Stomach smooth muscle (tissue), 2 donors: ENCODE results near the gene TMEM8B.

Experiments used
- H3K27ac ChIP-seq: one replicate; pipeline ENCODE4 v1.7.0; 2013; ENCODE audit warnings: mild to moderate bottlenecking, low read length, inconsistent platforms
- H3K27me3 ChIP-seq, 2 donors: one replicate each; pipeline ENCODE4 v1.7.0; 2013; ENCODE audit warnings: low read length in 2 of 2; ENCODE audit not compliant: insufficient read depth in 2 of 2, control insufficient read depth in 1 of 2
- H3K36me3 ChIP-seq, 2 donors: one replicate each; pipeline ENCODE4 v1.7.0; 2013; ENCODE audit warnings: low read length in 2 of 2; ENCODE audit not compliant: control insufficient read depth in 2 of 2, insufficient read depth in 2 of 2
- H3K4me1 ChIP-seq: one replicate; pipeline ENCODE4 v1.7.0; 2013; ENCODE audit warnings: low read length; ENCODE audit not compliant: control insufficient read depth, insufficient read depth
- H3K4me3 ChIP-seq, 2 donors: one replicate each; pipeline ENCODE4 v1.7.0; 2013; ENCODE audit warnings: low read length in 2 of 2
- H3K9ac ChIP-seq, 2 donors: one replicate each; pipeline ENCODE4 v1.7.0; 2013; ENCODE audit warnings: low read length in 2 of 2, mild to moderate bottlenecking in 1 of 2
- H3K9me3 ChIP-seq, 2 donors: one replicate each; pipeline ENCODE4 v1.7.0; 2013; ENCODE audit warnings: low read length in 2 of 2; ENCODE audit not compliant: control insufficient read depth in 2 of 2
- donor health status: healthy.
- donor health status: Pancreatic carcinoma.

The TMEM8B gene

DNA sequence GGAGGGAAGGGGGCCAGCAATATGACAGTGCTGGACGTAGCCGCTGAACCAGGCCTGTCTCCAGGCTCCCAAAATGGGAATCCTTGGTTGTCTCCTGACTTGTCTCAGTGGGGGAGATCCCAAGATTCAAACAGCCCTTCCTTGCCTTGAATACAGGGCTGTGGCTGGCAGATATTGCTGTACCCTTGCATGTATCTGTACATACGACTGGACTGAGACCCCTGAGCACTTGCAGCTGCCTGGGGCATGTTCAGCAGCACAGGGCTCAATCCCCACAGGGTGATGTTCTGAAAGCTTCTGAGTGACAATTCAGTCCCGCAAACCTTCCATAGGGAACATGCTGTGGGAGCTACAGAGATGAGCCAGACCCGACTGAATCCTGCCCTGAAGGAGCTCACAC, 27.9 kb downstream of the TMEM8B start:
- H3K27ac ChIP-seq, result no peak overlapping the region
- H3K36me3 ChIP-seq, result peaks cover 13 to 14% of the 10 kb centered on the region in 2 donors
- no peaks in the 10 kb centered on the region for H3K27me3 ChIP-seq
- H3K9me3 ChIP-seq, result no peaks in the 10 kb centered on the region
- H3K4me3 ChIP-seq, result no peak overlapping the region
- peaks cover 4% of the 10 kb centered on the region for H3K4me1 ChIP-seq
- H3K9ac ChIP-seq, result no peak overlapping the region

DNA sequence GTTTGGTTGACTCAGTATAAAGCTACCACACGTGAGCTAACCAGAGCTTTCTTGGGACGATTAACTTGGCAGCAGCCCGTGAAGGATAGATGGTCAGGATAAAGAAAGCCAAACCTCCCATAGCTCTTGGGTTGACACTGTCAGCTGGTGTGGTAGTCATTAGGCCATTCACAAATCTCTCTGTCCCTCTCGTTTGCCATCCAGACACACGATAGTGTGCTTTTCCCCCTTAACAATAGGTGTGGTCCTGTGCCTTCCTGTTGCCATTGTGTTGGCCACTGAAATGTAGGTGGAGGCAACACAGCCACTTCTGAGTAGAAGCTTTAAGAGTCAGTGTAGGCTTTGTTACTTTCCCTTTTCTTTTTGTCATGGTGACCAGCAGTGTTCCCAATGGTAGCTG, 29.4 kb downstream of the TMEM8B start:
- no peak overlapping the region for H3K27ac ChIP-seq
- peaks cover 0 to 3% of the 10 kb centered on the region in 2 donors for H3K27me3 ChIP-seq
- H3K9me3 ChIP-seq, result no peaks in the 10 kb centered on the region
- no peak overlapping the region for H3K4me3 ChIP-seq
- H3K36me3 ChIP-seq, result peaks cover 5 to 6% of the 10 kb centered on the region in 2 donors
- H3K4me1 ChIP-seq, result peaks cover 4% of the 10 kb centered on the region
- no peak overlapping the region for H3K9ac ChIP-seq

DNA sequence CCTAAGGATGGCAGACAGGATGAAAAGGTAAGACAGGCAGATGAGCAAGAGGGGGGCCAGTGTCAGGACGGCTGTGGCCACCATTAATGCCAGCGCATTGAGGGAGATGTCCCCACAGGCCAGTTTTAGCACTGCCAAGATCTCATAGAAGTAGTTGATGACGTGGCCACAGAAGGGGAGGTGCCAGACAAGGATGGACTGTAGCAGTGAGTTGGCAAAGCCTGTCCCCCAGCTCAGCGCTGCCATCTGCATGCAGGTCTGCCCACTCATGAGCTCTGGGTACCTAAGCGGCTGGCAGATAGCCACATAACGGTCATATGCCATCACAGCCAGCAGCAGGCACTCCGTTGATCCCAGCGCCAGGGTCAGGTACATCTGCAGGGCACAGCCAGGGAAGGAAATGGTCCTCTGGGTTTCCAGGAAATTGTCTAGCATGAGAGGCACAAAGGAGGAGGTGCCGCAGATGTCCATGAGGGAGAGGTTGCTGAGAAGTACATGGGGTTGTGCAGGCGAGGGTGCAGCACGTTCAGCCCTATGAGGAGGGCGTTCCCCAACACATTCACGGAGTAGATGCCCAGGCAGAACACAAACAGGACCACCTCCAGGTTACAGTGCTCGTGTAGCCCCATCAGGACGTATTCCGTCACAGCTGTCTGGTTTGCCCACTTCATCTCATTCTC, 30.4 kb downstream of the TMEM8B start:
- peak overlapping the region; percentile 11 for H3K27ac ChIP-seq
- no peaks in the 10 kb centered on the region for H3K9me3 ChIP-seq
- H3K36me3 ChIP-seq, result peaks cover 0 to 5% of the 10 kb centered on the region in 2 donors
- H3K4me3 ChIP-seq, result no peak overlapping the region
- peaks cover 4% of the 10 kb centered on the region for H3K4me1 ChIP-seq
- H3K27me3 ChIP-seq, result peaks cover 0 to 5% of the 10 kb centered on the region in 2 donors
- no peak overlapping the region for H3K9ac ChIP-seq

DNA sequence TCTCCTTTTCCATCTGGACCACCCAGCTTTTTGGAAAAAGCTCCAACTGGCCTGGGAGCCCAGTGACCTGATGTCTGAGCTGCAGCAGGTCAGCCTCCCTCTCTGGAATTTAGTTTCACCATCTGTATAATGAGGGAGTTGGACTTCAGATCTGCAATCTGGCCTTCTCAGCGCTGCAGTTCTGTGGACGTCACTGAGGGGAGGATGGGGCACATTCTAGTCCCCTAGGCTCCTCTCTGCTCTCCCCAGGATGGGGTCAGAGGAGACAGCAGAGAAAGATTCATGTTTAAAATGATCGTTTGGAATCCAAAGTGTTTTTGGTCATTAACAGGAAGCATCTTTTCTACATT, 30.9 kb downstream of the TMEM8B start:
- H3K4me1 ChIP-seq, result peaks cover 4% of the 10 kb centered on the region
- H3K4me3 ChIP-seq, result no peak overlapping the region
- no peaks in the 10 kb centered on the region for H3K36me3 ChIP-seq
- H3K9me3 ChIP-seq, result no peaks in the 10 kb centered on the region
- H3K9ac ChIP-seq, result no peak overlapping the region
- peaks cover 0 to 5% of the 10 kb centered on the region in 2 donors for H3K27me3 ChIP-seq
- no peak overlapping the region for H3K27ac ChIP-seq

DNA sequence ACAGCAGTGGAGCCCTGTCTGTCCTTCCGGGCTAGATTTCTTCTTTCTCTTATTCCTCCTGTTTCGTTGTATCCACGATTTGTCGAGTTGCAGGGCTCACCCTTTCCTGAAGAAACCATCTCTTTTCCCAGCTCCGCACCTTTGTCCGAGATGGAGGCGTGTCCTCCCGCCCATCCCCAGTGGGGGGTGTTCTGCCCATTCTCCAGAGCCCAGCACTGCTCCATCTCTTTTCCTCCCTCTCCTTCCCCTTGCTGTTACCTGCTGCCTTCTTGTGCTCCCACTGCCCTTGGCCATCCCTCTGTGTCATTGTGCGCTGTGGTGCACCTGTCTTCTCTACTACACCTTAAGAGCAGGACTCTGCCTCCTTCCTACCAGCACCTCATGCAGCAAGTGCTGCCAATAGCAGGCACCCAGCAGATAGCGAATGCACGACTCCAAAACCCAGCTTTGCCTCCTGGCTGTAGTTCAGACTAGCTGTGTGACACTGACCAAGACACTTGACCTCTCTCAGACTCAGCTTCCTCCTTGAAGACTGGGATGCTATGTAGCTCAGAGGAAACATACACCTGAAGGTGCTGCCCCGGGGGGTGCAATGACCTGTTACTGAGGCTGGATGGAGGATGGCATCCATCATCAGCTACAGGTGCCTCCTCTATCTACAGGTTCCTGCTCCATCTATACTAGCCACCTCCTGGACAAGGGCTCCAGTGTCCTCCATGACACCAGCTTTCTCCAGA, 32.3 kb downstream of the TMEM8B start:
- Histone ChIP-seq H3K4me1 (peaks cover 4% of the 10 kb centered on the region), H3K27ac (no peak overlapping the region), H3K27me3 (peaks cover 0 to 5% of the 10 kb centered on the region in 2 donors), H3K9me3 (no peaks in the 10 kb centered on the region), H3K36me3 (no peaks in the 10 kb centered on the region), H3K9ac (no peak overlapping the region), H3K4me3 (no peak overlapping the region)

DNA sequence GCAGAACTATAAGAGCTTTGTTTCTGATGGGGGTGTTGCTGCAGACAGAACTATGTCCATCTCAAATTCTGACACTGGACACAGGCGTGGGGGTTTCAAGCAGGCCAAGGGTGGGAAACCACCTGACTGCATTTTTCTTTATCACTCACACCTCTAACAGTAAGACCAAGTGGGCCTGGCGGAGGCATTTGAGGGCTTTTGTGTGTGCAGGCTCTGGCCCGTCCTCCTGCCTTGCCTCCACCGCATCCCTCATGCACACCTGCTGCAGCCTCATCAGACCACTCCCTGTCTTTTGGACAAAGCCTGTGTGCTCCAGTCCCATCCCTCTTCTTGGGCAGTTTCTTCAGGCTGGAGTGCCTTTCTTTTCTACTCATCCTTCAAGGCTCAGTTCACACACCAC, 33.3 kb downstream of the TMEM8B start:
- peaks cover 0 to 5% of the 10 kb centered on the region in 2 donors for H3K27me3 ChIP-seq
- no peaks in the 10 kb centered on the region for H3K9me3 ChIP-seq
- peaks cover 4% of the 10 kb centered on the region for H3K4me1 ChIP-seq
- H3K27ac ChIP-seq, result no peak overlapping the region
- no peak overlapping the region for H3K9ac ChIP-seq
- H3K4me3 ChIP-seq, result no peak overlapping the region
- H3K36me3 ChIP-seq, result no peaks in the 10 kb centered on the region

DNA sequence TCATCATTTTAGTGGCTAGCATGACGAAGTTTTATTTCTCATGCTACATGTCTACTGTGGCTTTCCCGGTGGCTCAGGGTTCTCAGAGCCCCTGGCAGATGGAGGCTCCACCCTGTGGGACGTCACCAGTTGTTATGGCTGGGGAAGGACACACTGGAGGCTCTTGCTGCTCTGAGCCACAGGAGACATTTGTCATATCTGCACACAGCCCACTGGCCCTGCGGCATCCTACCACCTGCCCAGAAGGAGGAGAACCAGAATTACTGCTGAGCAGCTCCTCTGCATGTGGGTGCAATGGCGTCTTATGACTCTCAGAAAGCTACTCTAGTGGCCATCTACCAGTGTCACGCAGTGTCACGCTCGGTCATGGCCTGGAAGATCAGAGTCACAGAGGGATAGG, 34.6 kb downstream of the TMEM8B start:
- Histone ChIP-seq H3K9ac (no peak overlapping the region), H3K36me3 (no peaks in the 10 kb centered on the region), H3K9me3 (no peaks in the 10 kb centered on the region), H3K4me3 (no peak overlapping the region), H3K27ac (no peak overlapping the region), H3K27me3 (peaks cover 2 to 8% of the 10 kb centered on the region in 2 donors), H3K4me1 (peaks cover 4% of the 10 kb centered on the region)

DNA sequence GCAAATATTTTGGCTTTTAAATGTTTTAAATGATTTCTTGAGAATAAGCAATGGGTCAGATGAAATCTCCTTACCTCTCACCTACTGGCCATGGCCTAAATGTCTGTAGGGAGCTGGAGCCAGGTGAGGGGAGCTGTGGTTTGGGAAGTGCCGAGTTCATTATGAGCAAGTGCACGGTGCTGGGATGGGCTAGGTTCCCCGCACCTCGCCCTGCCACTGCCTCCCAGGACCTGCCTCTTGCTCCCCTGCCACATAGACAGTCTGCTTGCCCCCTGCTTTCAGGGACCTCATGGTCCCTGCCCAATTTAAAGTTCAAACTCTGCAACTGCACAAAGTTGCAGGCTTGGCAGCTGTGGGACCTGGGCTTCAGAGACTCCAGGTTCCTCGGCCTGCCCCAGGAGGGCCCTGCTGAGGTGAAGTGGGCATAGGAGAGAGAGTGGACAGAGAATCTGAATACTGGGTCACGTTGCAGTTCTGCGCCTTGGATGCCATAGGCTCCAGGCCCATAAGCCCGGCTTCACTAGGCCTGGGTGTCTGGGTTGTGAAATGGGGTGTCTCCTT, 35.7 kb downstream of the TMEM8B start:
- Histone ChIP-seq H3K27ac (no peak overlapping the region), H3K4me1 (peaks cover 4% of the 10 kb centered on the region), H3K9ac (no peak overlapping the region), H3K4me3 (no peak overlapping the region), H3K9me3 (no peaks in the 10 kb centered on the region), H3K27me3 (peaks cover 9 to 12% of the 10 kb centered on the region in 2 donors), H3K36me3 (no peaks in the 10 kb centered on the region)

DNA sequence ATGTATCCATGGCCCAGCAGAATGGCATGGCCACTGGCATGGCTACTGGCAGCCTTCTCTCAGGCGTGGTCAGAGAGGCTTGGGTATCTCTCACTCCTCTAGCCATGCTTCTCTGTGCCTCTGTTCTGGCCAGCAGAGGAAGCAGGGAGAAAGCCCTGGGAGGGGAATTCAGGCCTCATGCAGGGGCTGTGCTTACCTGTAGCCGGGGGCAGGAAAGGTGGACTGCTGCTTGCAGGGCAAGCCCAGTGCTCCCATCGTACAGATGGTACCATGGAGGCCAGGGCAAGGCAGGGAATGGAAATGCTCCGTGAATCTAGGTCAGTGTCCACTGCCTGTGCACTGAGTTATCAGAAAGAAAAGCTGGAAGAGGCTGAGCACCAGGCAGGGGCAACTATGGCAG, 38.5 kb downstream of the TMEM8B start:
- Histone ChIP-seq H3K4me1 (no peaks in the 10 kb centered on the region), H3K9ac (no peak overlapping the region), H3K4me3 (no peak overlapping the region), H3K27ac (no peak overlapping the region), H3K9me3 (no peaks in the 10 kb centered on the region), H3K36me3 (no peaks in the 10 kb centered on the region), H3K27me3 (peaks cover 9 to 15% of the 10 kb centered on the region in 2 donors)

DNA sequence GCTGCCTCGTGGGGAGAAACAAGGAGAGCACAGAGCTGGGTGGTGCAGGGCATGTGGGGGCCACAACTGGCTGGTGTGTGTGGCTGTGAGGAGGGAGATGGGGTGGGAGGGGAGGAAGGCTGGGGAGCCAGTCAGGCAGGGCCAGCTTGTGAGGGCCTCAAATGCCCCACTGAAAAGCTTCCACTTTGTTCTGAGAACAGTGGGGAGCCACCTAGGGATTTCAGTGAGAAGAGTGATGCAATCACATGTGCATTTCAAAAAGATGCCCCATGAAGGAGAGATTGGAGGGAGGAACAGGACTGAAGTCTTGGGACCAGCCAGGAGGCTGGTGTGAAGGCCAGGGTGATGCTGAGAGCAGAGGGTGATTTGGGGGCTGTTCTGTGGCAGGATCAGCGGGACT, 39.9 kb downstream of the TMEM8B start:
- Histone ChIP-seq H3K4me1 (no peaks in the 10 kb centered on the region), H3K36me3 (no peaks in the 10 kb centered on the region), H3K9ac (no peak overlapping the region), H3K27me3 (peaks cover 9 to 13% of the 10 kb centered on the region in 2 donors), H3K27ac (no peak overlapping the region), H3K9me3 (no peaks in the 10 kb centered on the region), H3K4me3 (no peak overlapping the region)
